ENCODE data around the gene TMEM161B.

DNA sequence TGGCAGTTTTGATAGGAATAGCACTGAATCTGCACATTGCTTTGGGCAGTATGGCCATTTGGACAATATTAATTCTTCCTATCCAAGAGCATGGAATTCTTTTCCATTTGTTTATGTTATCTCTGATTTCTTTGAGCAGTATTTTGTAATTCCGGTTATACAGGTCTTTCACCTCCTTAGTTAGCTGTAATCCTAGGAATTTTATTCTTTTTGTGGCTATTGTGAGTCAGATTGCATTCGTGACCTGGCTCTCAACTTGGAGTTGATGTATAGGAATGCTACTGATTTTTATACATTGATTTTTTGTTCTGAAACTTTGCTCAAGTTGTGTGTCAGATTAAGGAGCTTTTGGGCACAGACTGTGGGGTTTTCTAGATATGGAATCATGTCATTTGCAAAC is 24.0 kb downstream of the TMEM161B start:
- TF ChIP-seq USF2 (IDR thresholded peaks at IDR 0.05) (no peak), HDAC2 (IDR thresholded peaks at IDR 0.05) (no peak), CTCF (IDR thresholded peaks at IDR 0.05) (no peak), MAFK (IDR thresholded peaks at IDR 0.05; ENCODE audit: partially characterized antibody) (no peak), RAD21 (conservative IDR thresholded peaks at IDR 0.05 in 1 of 2, IDR thresholded peaks at IDR 0.05 in 1 of 2) (no peak), POLR2A (IDR thresholded peaks at IDR 0.05; ENCODE audit: low read length) (no peak), EHMT2 (IDR thresholded peaks at IDR 0.05; ENCODE audit: low read depth) (no peak), NFE2L2 (conservative IDR thresholded peaks at IDR 0.05; ENCODE audit: low read length) (no peak), SMC3 (IDR thresholded peaks at IDR 0.05) (no peak), E2F6 (IDR thresholded peaks at IDR 0.05; ENCODE audit: borderline replicate concordance, low read depth) (no peak), CHD4 (IDR thresholded peaks at IDR 0.05; ENCODE audit: borderline replicate concordance) (no peak)
- TF ChIP-seq, protein P1, sequence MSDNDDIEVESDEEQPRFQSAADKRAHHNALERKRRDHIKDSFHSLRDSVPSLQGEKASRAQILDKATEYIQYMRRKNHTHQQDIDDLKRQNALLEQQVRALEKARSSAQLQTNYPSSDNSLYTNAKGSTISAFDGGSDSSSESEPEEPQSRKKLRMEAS (IDR thresholded peaks at IDR 0.05), result no peak
